ENCODE results near the gene IFITM10.
"Not testable (repeated sequence)": the region's sequence is repeated elsewhere in the genome, so short reads cannot be mapped to it uniquely, and the experiment has no call there.

IFITM10 gene

DNA sequence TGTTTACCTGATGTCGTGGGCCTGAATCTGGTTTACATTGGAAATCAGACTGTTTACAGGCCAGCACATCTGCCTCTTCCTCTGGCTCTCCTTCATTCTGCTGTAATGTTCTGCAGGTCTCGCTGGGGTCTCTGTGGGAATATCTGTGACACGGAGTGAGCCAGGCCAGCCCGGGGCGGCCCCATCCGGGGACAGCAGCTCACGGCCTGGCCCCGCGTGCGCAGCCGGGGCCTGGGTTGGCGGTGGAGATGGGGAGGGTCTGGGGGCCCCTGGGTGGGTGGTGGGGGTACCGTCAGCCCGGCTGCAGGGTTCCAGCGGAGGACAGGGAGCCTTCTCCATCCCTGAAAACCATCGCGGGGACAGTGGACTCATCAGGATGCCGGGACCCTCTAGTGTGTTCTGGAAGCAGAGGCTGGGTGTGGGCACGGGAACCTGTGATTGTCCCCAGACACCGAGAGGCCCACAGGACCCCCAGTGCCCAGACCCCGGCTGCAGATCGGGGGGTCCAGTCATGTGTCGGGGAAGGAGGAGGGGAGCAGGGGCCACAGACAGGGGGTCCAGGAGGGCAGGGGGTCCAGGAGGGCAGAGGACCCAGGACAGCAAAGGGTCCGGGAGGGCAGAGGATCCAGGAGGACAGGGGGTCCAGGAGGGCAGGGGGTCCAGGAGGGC lies 66.4 kb downstream of the IFITM10 start:
- DNase-seq (ENCODE audit: low read depth); H3K4me3 ChIP-seq (ENCODE audit: low read depth, low read length): not testable (repeated sequence)
- in situ Hi-C loops (cut with HindIII; ENCODE audit: low sequenced_read_pairs), result loop anchor here (10.0 kb wide), 1 partner anchor 211 kb away; the partner anchor contains the start of gene PRR33

DNA sequence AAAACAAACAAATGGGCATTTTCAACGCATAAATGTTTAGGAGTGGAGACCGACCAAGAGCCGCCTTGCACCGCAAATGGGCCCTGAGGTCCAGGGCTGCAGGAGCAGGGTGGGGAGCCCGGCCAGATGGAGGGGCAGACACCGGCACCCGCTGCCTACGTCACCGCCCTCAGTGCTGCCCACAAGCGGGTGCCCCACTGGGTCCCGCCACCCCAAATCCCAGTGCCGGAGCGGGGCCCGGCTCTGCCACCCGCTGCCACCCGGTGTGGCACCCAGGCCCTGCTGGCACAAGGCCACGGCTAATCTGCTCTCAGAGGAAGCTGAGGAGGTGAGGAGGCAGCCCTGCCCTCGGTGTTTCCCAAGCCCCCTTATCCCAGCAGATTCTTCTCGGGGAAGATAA lies 67.2 kb downstream of the IFITM10 start:
- not testable (repeated sequence) for H3K4me3 ChIP-seq (ENCODE audit: low read depth, low read length); DNase-seq (ENCODE audit: low read depth)
- in situ Hi-C loops (cut with HindIII; ENCODE audit: low sequenced_read_pairs), result loop anchor here (10.0 kb wide), 1 partner anchor 212 kb away; the partner anchor contains the start of gene PRR33

Data from astrocyte of the cerebellum (primary cell).